Fibroblast of lung (primary cell): ENCODE results near the gene IFT81.
"Not testable (repeated sequence)": the region's sequence is repeated elsewhere in the genome, so short reads cannot be mapped to it uniquely, and the experiment has no call there.

Source experiments
- CTCF ChIP-seq, 2 donors: IDR thresholded peaks in 1 of 2; conservative IDR thresholded peaks in 1 of 2; 1 replicate in 1 of 2; 2 replicates in 1 of 2; pipeline ENCODE4 v1.5.1; 2011 to 2012; ENCODE audit warnings: low read length in 2 of 2, control low read depth in 1 of 2, inconsistent platforms in 1 of 2, low read depth in 1 of 2, mild to moderate bottlenecking in 1 of 2
- EZH2 ChIP-seq: IDR thresholded peaks from 2 replicates; pipeline ENCODE4 v1.5.1; 2012; ENCODE audit warnings: low read length, control low read depth, mild to moderate bottlenecking; ENCODE audit errors: missing control alignments

GRCh38 chr12:110255890-110256456 lies 131.8 kb downstream of the IFT81 start:
- not testable (repeated sequence) for TF ChIP-seq EZH2; CTCF (conservative IDR thresholded peaks at IDR 0.05 in 1 of 2, IDR thresholded peaks at IDR 0.05 in 1 of 2; ENCODE audit: low read depth in 1 of 2, low read length in 2 of 2)
